CD4-positive, alpha-beta T cell treated with Interleukin-4 for 1 hour (primary cell): Measurements from ENCODE around the gene FAM120B.
A peak's percentile ranks its signal among the peaks of the same experiment; 100 is the strongest.

Experiments
- DNase-seq, 2 donors: peaks; one replicate each; pipeline ENCODE4 v3.0.0-alpha.2; 2020 to 2022

The FAM120B gene

GRCh38 chr6:170287371-170287876, 19.1 kb upstream of the FAM120B start:
- no peak for DNase-seq

DNA sequence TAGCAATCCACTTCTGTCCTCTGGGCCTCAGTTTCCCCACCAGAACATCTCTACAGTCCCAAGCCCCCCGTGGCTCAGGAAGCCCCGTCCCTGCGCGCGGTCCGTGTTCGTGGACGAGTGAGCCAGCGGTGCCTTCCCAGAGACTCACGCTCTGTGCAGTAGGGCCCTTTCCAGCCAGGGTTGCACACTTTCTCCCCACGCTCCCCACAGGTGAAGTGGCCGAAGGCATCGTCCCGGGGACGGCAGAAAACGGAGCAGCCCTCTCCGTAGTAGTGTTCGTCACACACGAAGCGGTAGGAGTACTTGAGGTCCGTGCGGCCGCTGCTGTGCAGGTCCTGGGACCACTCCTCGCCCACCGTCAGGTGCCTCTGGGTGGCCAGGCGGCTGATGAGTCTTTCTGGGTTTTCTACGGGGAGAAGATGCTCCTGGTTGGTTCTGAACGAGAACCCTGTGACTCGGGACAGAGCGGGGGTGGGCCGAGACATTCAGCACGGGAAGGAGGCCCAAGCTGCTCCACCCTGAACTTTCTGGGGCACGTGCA, 18.4 kb upstream of the FAM120B start:
- no peak for DNase-seq

DNA sequence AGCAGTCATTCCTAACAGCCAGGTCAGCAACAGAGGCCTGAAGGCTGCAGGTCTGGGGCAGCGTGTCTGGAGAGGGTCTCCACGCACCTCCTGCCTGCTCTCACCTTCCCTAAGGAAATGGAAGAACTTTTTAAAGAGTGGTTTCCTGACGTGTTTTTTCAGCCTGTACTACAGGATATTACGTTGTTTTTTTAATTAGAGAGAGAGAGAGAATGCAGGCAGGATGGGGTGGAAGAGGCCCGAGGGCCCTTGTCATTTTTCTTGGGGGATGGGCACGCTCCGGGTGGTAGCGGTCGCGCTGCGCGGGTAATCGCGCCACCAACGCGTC, 17.7 kb upstream of the FAM120B start:
- DNase-seq, result no peak

GRCh38 chr6:170289180-170289931, 17.2 kb upstream of the FAM120B start:
- DNase-seq, result no peak

- no peak for DNase-seq
These were observed 16.6 kb upstream of the FAM120B start for GRCh38 chr6:170289951-170290295.

- DNase-seq, result peak; percentile 27 to 41
These were observed 16.0 kb upstream of the FAM120B start, which contains the start of gene DLL1 for GRCh38 chr6:170290296-170291128. Gene DLL1 (minus strand): TSS chr6:170291078. CDS start chr6:170290139, 939 bp downstream.

DNA sequence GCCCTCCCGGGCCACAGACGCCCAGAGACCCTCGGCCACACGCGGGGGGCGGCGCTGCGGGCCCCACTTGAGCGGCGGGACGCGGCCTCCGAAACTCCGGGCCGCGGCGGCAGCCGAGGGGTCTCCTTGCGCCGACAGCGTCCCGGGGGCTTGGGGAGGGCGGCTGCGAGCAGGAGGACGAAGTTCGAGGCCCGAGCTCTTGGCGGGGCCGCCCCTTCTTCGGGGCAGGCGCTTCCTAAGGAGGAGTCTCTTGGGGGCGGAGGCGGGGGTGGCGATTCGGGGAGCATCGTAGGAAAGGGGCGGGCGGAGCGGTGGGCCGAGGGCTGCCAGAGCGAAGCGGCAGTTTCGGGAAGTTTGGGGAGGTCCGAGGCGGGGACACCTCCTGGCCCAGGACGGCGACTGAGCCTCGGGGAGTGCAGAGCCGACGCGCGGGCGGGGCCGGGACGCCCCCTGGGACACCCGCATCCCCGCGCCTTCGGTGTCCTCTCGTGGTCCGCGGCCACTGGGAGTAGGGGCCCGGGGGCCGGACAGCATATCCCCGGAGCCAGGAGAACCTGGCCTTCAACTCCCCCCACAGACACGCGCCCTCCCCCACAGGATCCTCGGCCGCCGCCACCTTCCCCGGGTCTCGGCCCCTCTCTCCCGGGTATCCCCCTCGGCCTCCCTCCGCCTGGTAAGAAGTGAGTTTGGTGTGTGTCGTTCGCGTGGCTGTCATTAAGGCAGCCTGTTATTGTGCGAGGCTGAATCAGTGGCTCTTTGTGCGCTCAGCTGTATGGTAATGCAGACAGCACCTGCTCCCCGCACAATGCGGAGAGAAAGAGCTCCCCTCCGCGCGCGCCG, 15.1 kb upstream of the FAM120B start:
- DNase-seq, result peak; percentile 43 to 45

DNA sequence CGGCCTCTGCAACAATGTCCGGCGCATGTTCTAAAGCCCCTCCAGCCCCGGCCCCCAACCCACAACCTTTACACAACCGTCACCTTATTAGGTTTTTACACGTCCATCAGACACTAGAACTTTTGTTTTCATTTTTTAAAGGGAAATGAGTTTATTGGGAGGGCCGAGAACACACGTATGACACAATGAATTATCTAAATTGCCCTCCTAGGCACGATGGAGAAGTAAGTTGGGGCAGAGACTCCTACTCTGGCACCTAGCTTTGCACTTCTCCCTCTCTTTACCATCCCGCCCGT, 14.5 kb upstream of the FAM120B start:
- no peak for DNase-seq

GRCh38 chr6:170292407-170293158, 14.0 kb upstream of the FAM120B start:
- DNase-seq, result no peak

DNA sequence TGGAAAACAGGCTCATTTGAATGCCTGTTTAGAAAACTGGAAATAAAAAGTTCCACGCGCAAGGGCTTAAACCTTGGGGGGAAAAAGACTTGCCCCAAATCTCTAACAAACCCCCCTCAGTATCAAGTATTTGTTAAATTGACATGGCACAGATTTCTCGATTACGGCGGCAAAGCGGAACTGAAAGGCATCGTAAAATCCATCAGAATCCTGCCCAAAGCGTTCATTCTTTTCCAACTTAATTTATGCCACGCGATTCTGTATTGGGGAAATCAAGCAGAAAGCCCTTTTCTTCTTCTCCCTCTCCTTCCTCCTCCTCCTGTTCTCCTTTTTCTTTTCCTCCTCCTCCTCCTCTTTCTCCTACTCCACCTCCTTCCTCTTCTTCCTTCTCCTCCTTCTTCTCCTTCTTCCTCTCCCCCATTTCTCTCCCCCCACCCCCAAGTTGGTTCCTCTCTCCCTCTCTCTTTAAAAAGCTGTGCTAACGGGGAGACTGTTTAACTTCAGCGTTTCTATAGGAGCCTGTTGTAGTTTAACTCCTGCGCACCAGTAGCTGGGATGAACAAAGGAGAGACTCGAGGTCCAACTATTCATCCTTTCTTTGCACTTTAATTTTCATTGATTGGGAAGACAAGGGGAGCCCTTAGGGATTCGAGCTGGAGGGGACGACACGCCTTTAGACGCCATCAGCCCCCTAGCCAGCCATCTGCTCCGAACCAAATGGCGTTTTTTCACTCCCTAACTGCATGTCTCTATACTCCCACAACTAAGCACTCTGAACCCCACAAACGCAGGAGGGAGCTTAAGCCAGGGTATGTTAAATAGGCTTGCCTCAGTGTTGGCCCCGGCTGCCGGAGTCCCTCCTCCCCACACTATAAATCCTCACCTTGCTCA, 13.0 kb upstream of the FAM120B start:
- DNase-seq, result no peak

- no peak for DNase-seq
These were observed 12.2 kb upstream of the FAM120B start for GRCh38 chr6:170294298-170294730.

GRCh38 chr6:170294813-170295509, 11.6 kb upstream of the FAM120B start:
- DNase-seq, result no peak

- DNase-seq, result peak; percentile 37 to 43
These were observed 10.8 kb upstream of the FAM120B start for GRCh38 chr6:170295510-170296422.

GRCh38 chr6:170296423-170296745, 10.2 kb upstream of the FAM120B start:
- DNase-seq, result no peak

DNA sequence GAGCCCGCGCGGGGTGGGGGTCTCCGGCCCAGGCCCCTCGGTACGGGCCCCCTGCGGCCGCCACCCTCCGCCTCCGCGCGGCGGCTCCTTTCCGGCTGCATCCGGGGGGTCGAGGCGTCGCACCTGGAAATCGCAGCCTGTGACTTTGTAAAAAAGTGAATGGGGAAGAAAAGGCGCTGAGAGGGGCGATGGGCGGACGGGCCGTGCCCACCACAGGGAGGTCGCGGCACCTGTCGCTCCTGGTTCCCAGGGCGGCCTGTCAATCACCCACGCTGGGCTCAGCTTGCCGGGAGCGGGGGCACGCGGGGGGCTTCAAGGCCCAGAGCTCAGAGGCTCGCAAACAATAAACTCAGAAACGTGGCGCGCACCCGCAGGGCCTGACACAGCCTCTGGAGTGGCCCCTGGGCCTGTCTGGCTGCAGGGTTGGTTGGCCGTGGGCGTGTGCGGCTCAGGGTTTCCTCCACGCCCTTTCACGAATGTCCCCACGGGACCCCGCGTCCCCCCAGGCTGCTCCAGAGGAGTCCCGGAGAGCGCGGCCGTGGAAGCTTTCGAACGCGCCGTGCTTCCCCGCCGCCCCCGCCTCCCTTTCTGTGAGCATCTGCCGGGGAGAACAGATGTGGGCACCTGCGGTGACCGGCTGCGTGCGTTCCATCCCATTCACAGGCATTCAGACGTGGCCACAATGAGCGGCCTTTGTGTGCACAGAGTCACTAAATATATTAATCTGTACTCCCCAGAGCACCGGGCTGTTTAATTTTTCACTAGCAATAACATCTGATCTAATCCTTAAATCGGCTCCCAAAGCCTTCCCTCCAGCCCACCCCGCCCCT, 9.6 kb upstream of the FAM120B start:
- DNase-seq, result no peak

- DNase-seq, result no peak
These were observed 8.8 kb upstream of the FAM120B start for GRCh38 chr6:170297576-170298330.

DNA sequence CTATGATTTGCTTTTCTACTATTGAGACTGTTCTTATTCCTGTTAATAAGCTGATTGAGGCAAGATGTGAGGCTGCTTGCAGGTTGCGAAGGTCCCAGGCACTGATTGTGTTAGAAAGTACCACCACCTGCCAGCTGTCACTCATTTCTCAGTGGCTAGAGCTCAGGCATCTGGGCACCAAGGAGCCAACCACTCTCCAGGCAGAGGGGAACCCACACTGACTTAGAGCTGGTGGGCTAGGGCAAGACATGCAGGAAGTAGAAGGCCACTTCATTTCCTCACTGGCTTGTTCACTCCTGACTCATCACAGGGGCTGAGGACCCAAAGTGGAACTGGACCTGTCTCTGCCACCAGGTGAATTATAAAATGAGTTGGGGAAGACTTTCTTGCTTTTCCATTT, 7.9 kb upstream of the FAM120B start:
- DNase-seq, result no peak

GRCh38 chr6:170301184-170301583, 5.4 kb upstream of the FAM120B start:
- DNase-seq, result no peak
